WERI-Rb-1 (cell line): Measurements from ENCODE around the gene STEEP1.
"Not testable (repeated sequence)": the region's sequence is repeated elsewhere in the genome, so short reads cannot be mapped to it uniquely, and the experiment has no call there.

Source experiments
- DNase-seq: peaks from one replicate; pipeline ENCODE4 v3.0.0-alpha.2; 2020
- H3K27ac ChIP-seq: fragments of 250-450 bp; sonication (Bioruptor Pico); 2 replicates; pipeline ENCODE4 v1.5.1; 2020; ENCODE audit warnings: mild to moderate bottlenecking, moderate library complexity
- H3K27me3 ChIP-seq: fragments of 250-450 bp; sonication (Bioruptor Pico); 2 replicates; pipeline ENCODE4 v1.5.1; 2021; ENCODE audit warnings: mild to moderate bottlenecking, low read depth, moderate library complexity; ENCODE audit not compliant: insufficient read depth, severe bottlenecking
- H3K36me3 ChIP-seq: fragments of 250-450 bp; sonication (Bioruptor Pico); 2 replicates; pipeline ENCODE4 v1.5.1; 2020; ENCODE audit warnings: mild to moderate bottlenecking, moderate library complexity
- H3K4me3 ChIP-seq: 2 replicates; pipeline ENCODE4 v1.5.1; 2011; ENCODE audit warnings: low read depth, mild to moderate bottlenecking, control low read depth, low read length
- H3K9me3 ChIP-seq: fragments of 250-450 bp; sonication (Bioruptor Pico); 2 replicates; pipeline ENCODE4 v1.5.1; 2021; ENCODE audit warnings: mild to moderate bottlenecking, moderate library complexity; ENCODE audit not compliant: severe bottlenecking
- CTCF ChIP-seq: IDR thresholded peaks from 2 replicates; pipeline ENCODE4 v1.5.1; 2011; ENCODE audit warnings: low read depth, mild to moderate bottlenecking, control low read depth, inconsistent platforms, low read length

The STEEP1 gene

GRCh38 chrX:119505945-119506344, 59.3 kb downstream of the STEEP1 start:
- H3K9me3 ChIP-seq = no peaks in the 10 kb centered on the region
- peaks cover 9% of the 10 kb centered on the region for H3K27me3 ChIP-seq
- DNase-seq = no peak
- TF ChIP-seq CTCF = no peak
- H3K4me3 ChIP-seq = no peak overlapping the region
- no peak overlapping the region for H3K27ac ChIP-seq
- H3K36me3 ChIP-seq = no peaks in the 10 kb centered on the region

GRCh38 chrX:119505145-119505544, 60.1 kb downstream of the STEEP1 start:
- H3K9me3 ChIP-seq, H3K4me3 ChIP-seq, H3K27ac ChIP-seq, H3K27me3 ChIP-seq, DNase-seq, H3K36me3 ChIP-seq: not testable (repeated sequence)

- no peak for TF ChIP-seq CTCF
- no peak for DNase-seq
- no peaks in the 10 kb centered on the region for H3K36me3 ChIP-seq
- H3K9me3 ChIP-seq = no peaks in the 10 kb centered on the region
- no peak overlapping the region for H3K27ac ChIP-seq
- no peak overlapping the region for H3K4me3 ChIP-seq
- peaks cover 3% of the 10 kb centered on the region for H3K27me3 ChIP-seq
Observed at GRCh38 chrX:119503484-119503861, 61.7 kb downstream of the STEEP1 start.

GRCh38 chrX:119502727-119503483, 62.3 kb downstream of the STEEP1 start:
- DNase-seq = no peak
- H3K4me3 ChIP-seq = no peak overlapping the region
- no peaks in the 10 kb centered on the region for H3K9me3 ChIP-seq
- peaks cover 3% of the 10 kb centered on the region for H3K27me3 ChIP-seq
- no peak for TF ChIP-seq CTCF
- no peak overlapping the region for H3K27ac ChIP-seq
- H3K36me3 ChIP-seq = no peaks in the 10 kb centered on the region

GRCh38 chrX:119501511-119502148, 63.6 kb downstream of the STEEP1 start:
- no peaks in the 10 kb centered on the region for H3K36me3 ChIP-seq
- no peak overlapping the region for H3K27ac ChIP-seq
- peaks cover 3% of the 10 kb centered on the region for H3K27me3 ChIP-seq
- H3K4me3 ChIP-seq = no peak overlapping the region
- no peaks in the 10 kb centered on the region for H3K9me3 ChIP-seq
- DNase-seq = no peak
- TF ChIP-seq CTCF = no peak

GRCh38 chrX:119500061-119500800, 65.0 kb downstream of the STEEP1 start:
- DNase-seq = no peak

More at GRCh38 chrX:119500061-119500800, 65.0 kb downstream of the STEEP1 start:
- no peak overlapping the region for H3K27ac ChIP-seq
- H3K4me3 ChIP-seq = no peak overlapping the region
- H3K36me3 ChIP-seq = no peaks in the 10 kb centered on the region
- H3K9me3 ChIP-seq = no peaks in the 10 kb centered on the region
- TF ChIP-seq CTCF = no peak
- H3K27me3 ChIP-seq = peaks cover 2% of the 10 kb centered on the region
